H1 (cell line): ENCODE data around the gene MEN1. TPM values are rescaled to one million over a fixed set of nuclear protein-coding genes. Genes with fewer than 3 reads are reported as not detected.

ENCODE experiments used
- CEBPB ChIP-seq: IDR thresholded peaks from 2 replicates; pipeline ENCODE4 v1.6.1; 2012; ENCODE audit warnings: low read depth, low read length
- EZH2 ChIP-seq: fragments of 200-600 bp; sonication (generic); IDR thresholded peaks from 2 replicates; pipeline ENCODE4 v1.7.1; 2012; ENCODE audit warnings: low read depth, mild to moderate bottlenecking, moderate library complexity, low read length, inconsistent platforms; ENCODE audit not compliant: severe bottlenecking
- SIRT6 ChIP-seq: IDR thresholded peaks from one replicate; pipeline ENCODE4 v1.7.1; 2012; ENCODE audit warnings: low read length, inconsistent platforms
- polyA plus RNA-seq, 7 experiments: library from polyadenylated mRNA; depleted of rRNA in 3 of 7; stranded (reverse) in 5 of 7; unstranded in 2 of 7; fragments of >200 nt in 5 of 7; fragments of 200-250 nt in 2 of 7; gene quantifications; 1 replicate in 5 of 7; 2 replicates in 1 of 7; 4 replicates in 1 of 7; pipeline versions ENCODE4 v1.2.1 to v1.2.3, GENCODE V29; 2011 to 2013; ENCODE audit warnings: missing spikeins in 2 of 7, mixed read lengths in 2 of 7
- total RNA-seq: library from RNA; stranded (reverse); fragmentation: NEBNext Ultra II Directional; extraction: Animal tissue kit (Norgen Biotek cat#: 25700); gene quantifications from 2 replicates; pipeline ENCODE4 v1.2.1, GENCODE V29; 2021

MEN1 gene
- total and polyA plus RNA-seq, 2 of the 8 experiments (the other 6 are each of a cell fraction or from before 2014, with no cell fraction given), result 47.2 to 56.3 TPM

DNA sequence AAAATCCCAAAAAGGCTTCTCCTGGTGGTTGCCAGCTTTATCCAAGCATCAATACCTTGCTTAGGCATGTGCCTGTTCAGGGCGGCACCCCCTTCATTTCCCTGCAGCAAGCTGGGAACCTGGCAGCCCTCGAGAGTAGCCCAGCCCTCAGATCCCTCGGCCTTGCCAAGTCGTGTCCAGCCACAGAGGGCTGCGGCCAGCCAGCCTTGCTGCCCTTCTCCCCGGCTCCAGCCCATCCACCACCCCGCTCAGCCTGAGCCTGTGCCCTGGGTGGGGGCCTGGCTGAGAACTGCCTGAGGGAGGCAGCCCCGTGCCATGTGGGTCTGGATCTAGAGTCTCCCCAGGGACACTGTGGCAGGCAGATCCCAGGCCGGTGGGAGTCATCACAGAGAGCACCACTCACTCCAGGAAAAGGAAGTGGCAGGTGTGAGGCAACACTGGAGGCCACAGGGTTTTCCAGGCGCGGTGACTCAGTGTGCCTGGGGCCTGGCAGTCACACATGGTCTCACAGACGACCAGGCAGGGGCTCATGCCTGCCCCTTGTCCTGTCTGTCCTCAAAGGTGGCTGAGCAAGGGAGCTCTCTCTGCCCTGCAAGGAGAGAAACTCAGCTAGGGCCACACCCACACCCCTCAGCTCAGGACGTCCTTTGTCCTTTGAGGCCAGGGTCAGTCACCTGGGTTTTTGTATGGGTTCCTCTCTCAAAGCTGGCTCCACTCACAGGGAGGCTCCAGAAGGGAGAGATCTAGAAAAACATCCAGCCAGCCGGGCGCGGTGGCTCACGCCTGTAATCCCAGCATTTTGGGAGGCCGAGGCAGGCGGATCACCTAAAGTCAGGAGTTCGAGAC is 46.3 kb upstream of the MEN1 start (continued):
- TF ChIP-seq SIRT6, result no peak
- no peak for TF ChIP-seq EZH2
- TF ChIP-seq CEBPB, result no peak
